ENCODE results near the gene MBD3L3.

MBD3L3 gene

GRCh38 chr19:7078008-7078407, 19.5 kb upstream of the MBD3L3 start:
- TF ChIP-seq CTCF (conservative IDR thresholded peaks at IDR 0.05; ENCODE audit: low read length) (no peak), EZH2phosphoT487 (IDR thresholded peaks at IDR 0.05; ENCODE audit: borderline replicate concordance) (no peak)
- Histone ChIP-seq H4K20me1 (ENCODE audit: insufficient read depth, low read length, poor library complexity, severe bottlenecking) (no peaks in the 10 kb centered on the region), H3K27me3 (ENCODE audit: insufficient read depth, low read length, poor library complexity, severe bottlenecking) (peaks cover 16% of the 10 kb centered on the region), H3K9ac (ENCODE audit: low read depth, low read length, poor library complexity, severe bottlenecking) (no peak overlapping the region), H3K4me1 (ENCODE audit: insufficient read depth, low read length, poor library complexity, severe bottlenecking) (no peaks in the 10 kb centered on the region), H3K36me3 (ENCODE audit: insufficient read depth, low read length) (peaks cover 88% of the 10 kb centered on the region), H3K79me2 (ENCODE audit: insufficient read depth, low read length) (0 out of 2 replicates have a peak, but pooled peaks cover 6% of the 10 kb centered on the region), H3K4me3 (ENCODE audit: low read length, poor library complexity, severe bottlenecking) (no peak overlapping the region), H3F3A (ENCODE audit: low read depth) (no peaks in the 10 kb centered on the region; the same call in 1 of the 2 replicates), H3K9me2 (replicated peaks; ENCODE audit: low read depth, low read length) (no peaks in the 10 kb centered on the region), H2AFZ (ENCODE audit: low read length) (no peak overlapping the region), H3K9me3 (ENCODE audit: insufficient read depth, low read depth, low read length) (peaks cover 53% of the 10 kb centered on the region), H3K4me2 (ENCODE audit: low read depth, low read length, poor library complexity, severe bottlenecking) (no peak overlapping the region)

GRCh38 chr19:7076151-7076550, 17.7 kb upstream of the MBD3L3 start:
- no peak overlapping the region for H3K4me3 ChIP-seq (ENCODE audit: low read length, poor library complexity, severe bottlenecking)
- no peaks in the 10 kb centered on the region for H3K9me2 ChIP-seq (replicated peaks; ENCODE audit: low read depth, low read length)
- peaks cover 3% of the 10 kb centered on the region for H4K20me1 ChIP-seq (ENCODE audit: insufficient read depth, low read length, poor library complexity, severe bottlenecking)
- TF ChIP-seq CTCF (conservative IDR thresholded peaks at IDR 0.05; ENCODE audit: low read length) = no peak
- TF ChIP-seq EZH2phosphoT487 (IDR thresholded peaks at IDR 0.05; ENCODE audit: borderline replicate concordance) = no peak
- no peaks in the 10 kb centered on the region for H3F3A ChIP-seq (ENCODE audit: low read depth)
- H3K9ac ChIP-seq (ENCODE audit: low read depth, low read length, poor library complexity, severe bottlenecking) = no peak overlapping the region
- peaks cover 34% of the 10 kb centered on the region for H3K9me3 ChIP-seq (ENCODE audit: insufficient read depth, low read depth, low read length)
- H3K4me2 ChIP-seq (ENCODE audit: low read depth, low read length, poor library complexity, severe bottlenecking) = no peak overlapping the region
- peaks cover 2% of the 10 kb centered on the region for H3K27me3 ChIP-seq (ENCODE audit: insufficient read depth, low read length, poor library complexity, severe bottlenecking)
- peaks cover 9% of the 10 kb centered on the region for H3K79me2 ChIP-seq (ENCODE audit: insufficient read depth, low read length)
- no peaks in the 10 kb centered on the region for H3K4me1 ChIP-seq (ENCODE audit: insufficient read depth, low read length, poor library complexity, severe bottlenecking)
- H3K36me3 ChIP-seq (ENCODE audit: insufficient read depth, low read length) = peaks cover 77% of the 10 kb centered on the region
- H2AFZ ChIP-seq (ENCODE audit: low read length) = no peak overlapping the region

- no peak overlapping the region for H2AFZ ChIP-seq (ENCODE audit: low read length)
- H3K4me2 ChIP-seq (ENCODE audit: low read depth, low read length, poor library complexity, severe bottlenecking) = no peak overlapping the region
- H3K4me1 ChIP-seq (ENCODE audit: insufficient read depth, low read length, poor library complexity, severe bottlenecking) = peaks cover 10% of the 10 kb centered on the region
- no peaks in the 10 kb centered on the region for H3K27me3 ChIP-seq (ENCODE audit: insufficient read depth, low read length, poor library complexity, severe bottlenecking)
- H3K4me3 ChIP-seq (ENCODE audit: low read length, poor library complexity, severe bottlenecking) = no peak overlapping the region
- H3K9me2 ChIP-seq (replicated peaks; ENCODE audit: low read depth, low read length) = no peaks in the 10 kb centered on the region
- no peak overlapping the region for H3K9ac ChIP-seq (ENCODE audit: low read depth, low read length, poor library complexity, severe bottlenecking)
- H3F3A ChIP-seq (ENCODE audit: low read depth) = no peaks in the 10 kb centered on the region
- no peak for TF ChIP-seq CTCF (conservative IDR thresholded peaks at IDR 0.05; ENCODE audit: low read length)
- TF ChIP-seq EZH2phosphoT487 (IDR thresholded peaks at IDR 0.05; ENCODE audit: borderline replicate concordance) = no peak
- peaks cover 22% of the 10 kb centered on the region for H3K79me2 ChIP-seq (ENCODE audit: insufficient read depth, low read length)
- peaks cover 22% of the 10 kb centered on the region for H3K9me3 ChIP-seq (ENCODE audit: insufficient read depth, low read depth, low read length)
- H4K20me1 ChIP-seq (ENCODE audit: insufficient read depth, low read length, poor library complexity, severe bottlenecking) = peaks cover 16% of the 10 kb centered on the region
- peaks cover 66% of the 10 kb centered on the region for H3K36me3 ChIP-seq (ENCODE audit: insufficient read depth, low read length)
These were observed 16.3 kb upstream of the MBD3L3 start for GRCh38 chr19:7074705-7075282.
